ENCODE data around the gene GARIN3. TPM values are rescaled to one million over a fixed set of nuclear protein-coding genes. Genes with fewer than 3 reads are reported as not detected.

The GARIN3 gene
- total RNA-seq, 2 donors from 2014 or later, result not detected

GRCh38 chr5:157161996-157162395 is 4.1 kb downstream of the GARIN3 start:
- intact Hi-C loops (cut with DNase I), result no loop called here
- Histone ChIP-seq H3K9me3 (no peaks in the 10 kb centered on the region), H3K27me3 (no peaks in the 10 kb centered on the region), H3K4me3 (no peak overlapping the region), H3K36me3 (replicated peaks in 1 of 2; ENCODE audit: insufficient read depth in 1 of 2, low read depth in 2 of 2) (no peaks in the 10 kb centered on the region), H3K4me1 (no peaks in the 10 kb centered on the region), H3K27ac (no peak overlapping the region)
- no peak for DNase-seq
- 74 to 75% methylated on average over 6 of the region's 6 CpGs for WGBS, 2 donors
- TF ChIP-seq CTCF (IDR thresholded peaks at IDR 0.05) (no peak), POLR2A (IDR thresholded peaks at IDR 0.05) (no peak)
- no peak for ATAC-seq

GRCh38 chr5:157160001-157160400 is 6.1 kb downstream of the GARIN3 start:
- ATAC-seq, result no peak
- Histone ChIP-seq H3K4me3 (no peak overlapping the region), H3K27ac (no peak overlapping the region), H3K27me3 (no peaks in the 10 kb centered on the region), H3K36me3 (replicated peaks in 1 of 2; ENCODE audit: insufficient read depth in 1 of 2, low read depth in 2 of 2) (no peaks in the 10 kb centered on the region), H3K9me3 (no peaks in the 10 kb centered on the region), H3K4me1 (no peaks in the 10 kb centered on the region)
- no peak for TF ChIP-seq POLR2A (IDR thresholded peaks at IDR 0.05)
- TF ChIP-seq CTCF (IDR thresholded peaks at IDR 0.05), result no peak
- no peak for DNase-seq
- 84 to 91% methylated on average over 4 of the region's 4 CpGs for WGBS, 2 donors
- intact Hi-C loops (cut with DNase I), result no loop called here

DNA sequence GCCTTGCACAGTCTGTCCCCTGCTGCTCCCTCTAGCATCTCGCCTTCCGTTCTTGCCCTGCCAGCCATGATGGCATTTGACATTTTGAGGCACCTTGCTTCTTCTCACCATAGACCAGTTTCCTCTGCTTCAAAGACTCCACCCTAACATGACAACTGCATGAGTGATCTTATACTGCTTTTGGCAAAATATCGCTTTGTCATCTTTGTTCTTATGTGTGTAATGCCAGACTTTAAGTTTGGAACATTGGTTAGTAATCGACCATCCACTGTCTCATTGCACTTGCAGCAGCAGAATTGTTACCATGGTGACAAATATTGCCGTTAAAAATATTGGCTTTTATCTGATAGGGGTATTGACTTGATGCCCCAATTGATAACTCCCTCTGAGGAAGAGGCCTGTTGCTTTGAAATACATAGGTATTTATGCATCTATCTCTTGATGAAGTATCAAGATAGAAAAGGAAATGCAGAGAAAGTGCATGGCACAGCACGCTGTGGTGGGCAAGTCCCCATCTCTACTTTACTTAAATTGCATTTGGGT is 6.8 kb downstream of the GARIN3 start:
- no peaks in the 10 kb centered on the region for H3K4me1 ChIP-seq
- WGBS, 2 donors, result 62 to 74% methylated on average over 6 of the region's 6 CpGs
- DNase-seq, result no peak
- TF ChIP-seq CTCF (IDR thresholded peaks at IDR 0.05), result no peak
- TF ChIP-seq POLR2A (IDR thresholded peaks at IDR 0.05), result no peak
- no peaks in the 10 kb centered on the region for H3K36me3 ChIP-seq (replicated peaks in 1 of 2; ENCODE audit: insufficient read depth in 1 of 2, low read depth in 2 of 2)
- H3K4me3 ChIP-seq, result no peak overlapping the region
- H3K27ac ChIP-seq, result no peak overlapping the region
- ATAC-seq, result no peak
- H3K27me3 ChIP-seq, result no peaks in the 10 kb centered on the region
- no peaks in the 10 kb centered on the region for H3K9me3 ChIP-seq
- intact Hi-C loops (cut with DNase I), result no loop called here

DNA sequence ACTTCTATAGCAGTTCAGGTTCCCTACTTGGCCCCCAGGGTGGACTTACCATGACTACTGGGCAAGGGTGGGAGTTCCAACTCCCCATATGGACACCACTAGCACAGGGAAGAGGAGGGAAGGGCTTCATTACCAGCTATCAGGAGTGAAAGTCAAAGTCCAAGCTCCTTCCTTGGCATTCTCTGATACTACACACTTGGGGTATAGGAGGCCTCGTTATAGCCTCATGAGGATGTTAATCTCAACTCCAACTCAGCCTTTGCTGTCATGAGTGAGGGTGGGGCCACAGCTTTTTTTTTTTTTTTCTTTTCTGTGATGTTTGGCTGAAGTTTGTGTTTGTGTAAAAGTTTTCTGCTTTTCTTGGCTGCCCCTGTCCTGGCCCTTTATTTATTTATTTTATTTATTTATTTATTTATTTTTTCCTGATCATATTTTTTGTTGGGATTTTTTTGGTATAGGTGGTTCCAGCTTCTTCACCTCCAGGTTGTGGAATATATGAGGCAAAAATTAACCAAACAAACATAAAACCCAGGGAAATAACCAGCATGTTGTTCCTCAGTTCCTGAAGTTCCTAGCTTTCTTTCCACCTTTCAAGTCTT is 8.7 kb downstream of the GARIN3 start:
- intact Hi-C loops (cut with DNase I), result no loop called here
- H3K4me3 ChIP-seq, result no peak overlapping the region
- DNase-seq (no peak), ATAC-seq (no peak)
- no peaks in the 10 kb centered on the region for H3K4me1 ChIP-seq
- no peak overlapping the region for H3K27ac ChIP-seq
- WGBS, 2 donors, result 33 to 35% methylated on average over 1 of the region's 1 CpG
- TF ChIP-seq POLR2A (IDR thresholded peaks at IDR 0.05) (no peak), CTCF (IDR thresholded peaks at IDR 0.05) (no peak)
- H3K36me3 ChIP-seq (replicated peaks in 1 of 2; ENCODE audit: insufficient read depth in 1 of 2, low read depth in 2 of 2), result no peaks in the 10 kb centered on the region
- H3K9me3 ChIP-seq, result no peaks in the 10 kb centered on the region
- H3K27me3 ChIP-seq, result no peaks in the 10 kb centered on the region

DNA sequence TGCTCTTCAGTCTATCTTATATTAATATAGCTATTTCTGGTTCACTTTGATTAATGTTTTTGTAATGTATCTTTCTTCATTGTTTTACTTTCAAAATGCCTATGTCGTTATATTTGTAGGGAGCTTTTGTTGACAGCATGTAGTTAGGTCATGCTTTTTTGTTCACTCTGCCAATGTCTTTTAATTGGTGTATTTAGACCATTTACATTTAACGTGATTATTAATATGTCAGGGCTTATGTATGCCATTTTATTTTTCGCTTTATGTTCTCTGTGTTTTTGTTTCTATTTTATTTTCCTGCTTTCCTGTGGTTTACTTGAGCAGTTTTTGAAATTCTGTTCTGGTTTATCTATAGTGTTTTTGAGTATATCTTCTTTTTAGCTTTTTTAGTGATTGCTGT is 10.8 kb downstream of the GARIN3 start:
- ATAC-seq, result no peak
- no peaks in the 10 kb centered on the region for H3K36me3 ChIP-seq (replicated peaks in 1 of 2; ENCODE audit: insufficient read depth in 1 of 2, low read depth in 2 of 2)
- intact Hi-C loops (cut with DNase I), result no loop called here
- H3K4me1 ChIP-seq, result no peaks in the 10 kb centered on the region
- H3K27me3 ChIP-seq, result no peaks in the 10 kb centered on the region
- no peak overlapping the region for H3K27ac ChIP-seq
- no peaks in the 10 kb centered on the region for H3K9me3 ChIP-seq
- H3K4me3 ChIP-seq, result no peak overlapping the region
- 65 to 70% methylated on average over 3 of the region's 3 CpGs for WGBS, 2 donors
- DNase-seq, result no peak
- TF ChIP-seq POLR2A (IDR thresholded peaks at IDR 0.05) (no peak), CTCF (IDR thresholded peaks at IDR 0.05) (no peak)

Measured in body of pancreas (tissue), 4 donors.